Omental fat pad (tissue), 4 donors: ENCODE data around the gene TAS2R50. TPM values are rescaled to one million over a fixed set of nuclear protein-coding genes. Genes with fewer than 3 reads are reported as not detected.
"Not testable (repeated sequence)": the region's sequence is repeated elsewhere in the genome, so short reads cannot be mapped to it uniquely, and the experiment has no call there.

ENCODE experiments used
- ATAC-seq: fragments of 150-250 bp; one replicate; pipeline ENCODE4 v1.9.1; 2016; ENCODE audit warnings: mild to moderate bottlenecking, moderate library complexity; ENCODE audit not compliant: low FRiP score
- DNase-seq: peaks from one replicate; pipeline ENCODE4 v3.0.0-alpha.2; 2019; ENCODE audit warnings: low spot score
- total RNA-seq, 4 donors: library from RNA; depleted of rRNA; stranded (reverse); fragments of >200 nt; gene quantifications; one replicate each; pipeline ENCODE4 v1.1.0, GENCODE V29; 2016
- TF ChIP-seq, protein P1 (sequence below), 3 donors: fragments of 450-650 bp; IDR thresholded peaks; one replicate each; pipeline ENCODE4 v1.5.1; 2016 to 2017; ENCODE audit warnings: antibody characterized with exemption in 3 of 3, mild to moderate bottlenecking in 3 of 3, moderate library complexity in 2 of 3

TAS2R50 gene, protein sequence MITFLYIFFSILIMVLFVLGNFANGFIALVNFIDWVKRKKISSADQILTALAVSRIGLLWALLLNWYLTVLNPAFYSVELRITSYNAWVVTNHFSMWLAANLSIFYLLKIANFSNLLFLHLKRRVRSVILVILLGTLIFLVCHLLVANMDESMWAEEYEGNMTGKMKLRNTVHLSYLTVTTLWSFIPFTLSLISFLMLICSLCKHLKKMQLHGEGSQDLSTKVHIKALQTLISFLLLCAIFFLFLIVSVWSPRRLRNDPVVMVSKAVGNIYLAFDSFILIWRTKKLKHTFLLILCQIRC
- 10 to 100 TPM in 1 of 4 donors, 1 to 10 TPM in 3; 2.0 to 12.1 (median 3.8) TPM for total RNA-seq

DNA sequence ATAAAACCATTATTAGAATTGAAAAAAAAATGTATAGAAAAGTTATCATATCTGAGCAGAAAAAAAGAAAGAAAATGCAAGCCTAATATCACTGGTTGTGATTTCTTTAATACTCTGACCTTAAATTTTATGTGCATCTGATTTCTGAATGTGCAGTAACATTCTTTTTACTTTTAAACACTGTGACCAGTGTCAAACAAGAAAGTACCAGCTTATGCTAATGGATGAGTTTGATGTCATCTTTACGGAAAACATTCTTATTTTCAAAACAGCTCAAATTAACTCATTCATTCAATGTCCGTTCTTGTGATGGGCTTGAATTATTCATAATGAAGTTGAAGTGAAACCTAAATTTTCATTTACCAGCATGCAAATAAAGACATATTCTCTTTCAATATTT is at the start of gene TAS2R50:
Gene TAS2R50 (minus strand): TSS at position 101 of the 400 bp plus-strand sequence. CDS start 52 bp downstream, at position 49.
- DNase-seq = no peak
- TF ChIP-seq, protein P1, sequence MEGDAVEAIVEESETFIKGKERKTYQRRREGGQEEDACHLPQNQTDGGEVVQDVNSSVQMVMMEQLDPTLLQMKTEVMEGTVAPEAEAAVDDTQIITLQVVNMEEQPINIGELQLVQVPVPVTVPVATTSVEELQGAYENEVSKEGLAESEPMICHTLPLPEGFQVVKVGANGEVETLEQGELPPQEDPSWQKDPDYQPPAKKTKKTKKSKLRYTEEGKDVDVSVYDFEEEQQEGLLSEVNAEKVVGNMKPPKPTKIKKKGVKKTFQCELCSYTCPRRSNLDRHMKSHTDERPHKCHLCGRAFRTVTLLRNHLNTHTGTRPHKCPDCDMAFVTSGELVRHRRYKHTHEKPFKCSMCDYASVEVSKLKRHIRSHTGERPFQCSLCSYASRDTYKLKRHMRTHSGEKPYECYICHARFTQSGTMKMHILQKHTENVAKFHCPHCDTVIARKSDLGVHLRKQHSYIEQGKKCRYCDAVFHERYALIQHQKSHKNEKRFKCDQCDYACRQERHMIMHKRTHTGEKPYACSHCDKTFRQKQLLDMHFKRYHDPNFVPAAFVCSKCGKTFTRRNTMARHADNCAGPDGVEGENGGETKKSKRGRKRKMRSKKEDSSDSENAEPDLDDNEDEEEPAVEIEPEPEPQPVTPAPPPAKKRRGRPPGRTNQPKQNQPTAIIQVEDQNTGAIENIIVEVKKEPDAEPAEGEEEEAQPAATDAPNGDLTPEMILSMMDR (IDR thresholded peaks at IDR 0.05) = no peak
- no peak for ATAC-seq

DNA sequence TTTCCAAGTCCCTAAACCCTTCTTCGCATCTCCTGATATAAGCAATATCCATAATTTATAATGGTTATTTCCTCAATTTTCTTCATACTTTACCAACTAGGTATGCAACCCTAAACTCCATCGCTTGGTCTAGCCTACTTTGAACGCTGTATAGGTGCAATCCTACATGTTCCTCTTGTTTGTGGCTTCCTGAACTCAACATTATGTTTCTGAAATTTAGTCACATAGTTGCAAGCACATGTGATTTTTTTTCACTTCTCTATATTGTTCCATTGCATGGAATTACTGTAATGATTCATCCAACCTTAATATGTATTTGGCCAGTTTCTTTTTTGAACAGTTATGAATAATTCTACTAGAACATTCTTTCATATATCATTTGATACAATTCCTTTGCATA is 47.2 kb upstream of the TAS2R50 start:
- DNase-seq, ATAC-seq: not testable (repeated sequence)

DNA sequence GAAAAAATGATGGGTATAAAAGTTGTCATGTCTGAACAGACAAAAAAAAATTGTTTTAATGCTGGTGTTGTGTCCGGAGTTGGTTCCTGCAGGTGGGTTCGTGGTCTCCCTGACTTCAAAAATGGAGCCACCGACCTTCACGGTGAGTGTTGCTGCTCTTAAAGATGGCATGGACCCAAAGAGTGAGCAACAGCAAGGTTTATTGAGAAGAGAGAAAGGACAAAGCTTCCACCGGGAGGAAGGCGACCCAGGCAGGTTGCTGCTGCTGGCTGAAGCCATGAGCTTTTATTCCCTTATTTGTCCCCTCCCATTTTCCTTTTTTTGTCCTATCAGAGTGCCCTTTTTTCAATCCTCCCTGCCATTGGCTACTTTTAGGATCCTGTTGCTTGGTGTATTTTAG is 44.6 kb upstream of the TAS2R50 start, which contains the start of gene TAS2R31:
Gene TAS2R31 (minus strand): TSS at position 101 of the 400 bp plus-strand sequence. CDS start 72 bp downstream, at position 29.
- DNase-seq (no peak), ATAC-seq (no peak)
- TF ChIP-seq, protein P1 (IDR thresholded peaks at IDR 0.05) = no peak

DNA sequence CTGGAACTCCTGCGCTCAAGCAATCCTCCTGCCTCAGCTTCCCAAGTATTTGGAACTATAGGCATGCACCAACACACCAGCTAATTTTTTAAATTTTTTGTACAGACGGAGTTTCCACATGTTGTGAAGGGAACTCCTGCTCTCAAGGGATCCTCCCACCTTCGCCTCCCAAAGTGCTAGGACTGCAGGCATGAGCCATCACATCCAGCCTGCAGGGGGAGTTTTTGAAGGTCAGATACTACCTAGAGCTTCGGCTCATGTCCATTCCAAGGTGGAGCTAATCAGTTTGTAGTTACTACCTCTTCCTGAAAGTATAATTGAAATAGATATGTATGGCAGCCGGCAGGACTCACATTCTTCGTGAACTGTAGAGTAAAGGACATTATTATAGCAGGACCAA is 39.4 kb upstream of the TAS2R50 start:
- ATAC-seq (no peak), DNase-seq (no peak)
- TF ChIP-seq, protein P1 (IDR thresholded peaks at IDR 0.05) = no peak

DNA sequence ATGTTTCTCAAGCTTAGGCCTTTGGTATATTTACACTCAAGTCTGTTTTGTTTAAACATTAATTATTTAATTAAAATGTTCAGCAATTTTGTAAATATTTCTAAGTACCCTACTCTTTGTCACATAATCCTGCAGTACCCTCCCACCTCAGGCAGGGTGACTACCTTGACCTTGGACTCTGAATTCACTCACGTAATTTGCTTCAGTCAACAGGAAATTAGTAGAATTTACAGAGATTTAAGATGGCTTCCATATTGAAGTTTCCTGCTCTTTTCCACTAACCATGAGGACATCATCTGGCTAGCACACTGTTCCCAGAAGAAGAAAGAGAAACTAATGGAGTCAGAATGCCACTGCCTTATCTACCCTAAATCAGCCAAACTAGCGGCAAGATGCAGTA is 36.7 kb upstream of the TAS2R50 start:
- DNase-seq = no peak
- no peak for ATAC-seq

DNA sequence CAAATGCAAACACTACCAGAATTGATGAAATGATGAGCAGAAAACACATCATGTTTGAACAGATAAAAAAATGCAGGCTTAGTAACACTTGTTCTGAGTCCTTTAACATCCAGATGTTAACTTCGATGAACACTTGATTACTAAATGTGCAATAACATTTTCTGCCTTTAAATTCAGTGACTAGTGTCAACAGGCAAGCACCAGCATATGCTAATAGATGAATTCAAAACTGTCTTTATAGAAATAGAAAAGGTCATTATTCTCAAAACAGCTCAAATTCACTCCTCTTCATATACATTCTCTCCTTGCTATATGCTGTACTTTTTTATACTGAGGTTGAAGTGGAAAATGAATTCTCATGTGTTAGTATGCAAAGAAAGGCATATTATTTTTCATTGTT is 35.8 kb upstream of the TAS2R50 start, which contains the start of gene TAS2R19:
Gene TAS2R19 (minus strand): TSS at position 101 of the 400 bp plus-strand sequence. CDS start 49 bp downstream, at position 52.
- DNase-seq (no peak), ATAC-seq (no peak)
- TF ChIP-seq, protein P1 (IDR thresholded peaks at IDR 0.05) = no peak

More for the DNA sequence above, 36.7 kb upstream of the TAS2R50 start:
- TF ChIP-seq, protein P1 (IDR thresholded peaks at IDR 0.05) = no peak

DNA sequence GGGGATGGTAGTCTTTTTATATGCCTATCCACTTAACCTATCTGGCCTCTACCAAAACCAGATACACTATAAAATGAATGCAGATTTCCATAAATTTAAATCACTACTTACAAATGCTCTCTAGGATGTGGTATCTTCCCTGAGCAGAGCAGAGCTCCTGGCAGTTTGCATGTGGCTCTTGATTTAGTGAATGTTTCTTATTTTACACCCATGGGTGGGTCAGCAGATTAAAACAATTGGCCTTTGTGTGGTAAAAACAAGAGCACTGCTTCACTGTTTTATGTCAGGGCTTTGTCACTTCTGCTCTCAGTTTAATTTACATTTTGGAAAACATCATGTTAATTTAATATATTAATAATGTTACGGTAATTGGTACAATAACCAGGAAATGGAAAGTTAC is 30.2 kb upstream of the TAS2R50 start:
- ATAC-seq (no peak), DNase-seq (no peak)
- TF ChIP-seq, protein P1 (IDR thresholded peaks at IDR 0.05) = no peak
